NOMO-1 treated with dmso at 0.1 percent for 144 hours (cell line): ENCODE results near the gene UCK2.

Source experiments
- DNase-seq: peaks from one replicate; lab custom pipeline; 2025; ENCODE audit not compliant: unreplicated experiment; lab: John Stamatoyannopoulos, UW

UCK2 gene

GRCh38 chr1:165897326-165898303 lies 70.2 kb downstream of the UCK2 start:
- DNase-seq = no peak

DNA sequence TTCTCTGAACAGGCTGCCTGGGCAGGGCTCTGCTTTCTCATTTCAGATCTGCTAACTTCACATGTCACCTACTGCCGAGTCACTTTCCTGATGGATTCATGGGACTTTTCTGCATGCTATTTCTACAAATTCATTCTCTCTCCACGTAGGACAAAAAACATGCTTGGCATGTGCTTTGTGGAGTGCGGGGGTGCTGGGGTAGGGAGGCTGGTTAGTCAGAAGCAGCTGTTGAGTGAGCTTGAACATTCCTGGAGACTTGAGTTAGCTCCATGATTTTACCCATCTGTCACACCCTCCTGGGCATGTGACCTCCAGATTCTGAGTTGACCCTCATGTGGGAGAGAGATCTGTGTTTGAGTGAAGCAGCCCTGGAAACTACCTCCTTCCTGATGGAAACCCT lies 71.4 kb downstream of the UCK2 start:
- DNase-seq = no peak

DNA sequence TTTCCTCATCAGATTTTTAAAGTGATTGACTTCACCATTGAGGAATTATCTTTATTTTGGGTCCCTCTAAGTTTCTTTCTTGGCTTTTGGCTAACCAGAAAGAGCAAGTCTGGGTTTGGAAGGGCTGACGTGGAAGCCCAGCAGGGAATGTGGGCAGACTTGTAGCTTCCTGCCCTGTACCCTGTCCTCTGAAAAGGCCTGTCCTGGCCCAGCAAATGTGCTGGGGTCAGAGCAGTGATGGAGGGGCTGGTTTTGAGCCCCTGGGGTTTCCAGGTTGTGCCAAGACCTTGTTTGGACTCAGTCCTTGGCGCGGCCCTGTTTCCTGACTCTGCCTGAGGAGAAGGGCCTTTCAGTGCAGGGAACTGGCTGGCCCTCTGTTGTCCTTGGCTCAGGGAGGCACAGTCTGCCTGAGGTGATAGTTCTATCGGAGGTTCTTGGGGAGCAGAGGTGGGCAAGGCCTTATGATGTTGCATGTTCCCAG lies 72.1 kb downstream of the UCK2 start:
- no peak for DNase-seq

DNA sequence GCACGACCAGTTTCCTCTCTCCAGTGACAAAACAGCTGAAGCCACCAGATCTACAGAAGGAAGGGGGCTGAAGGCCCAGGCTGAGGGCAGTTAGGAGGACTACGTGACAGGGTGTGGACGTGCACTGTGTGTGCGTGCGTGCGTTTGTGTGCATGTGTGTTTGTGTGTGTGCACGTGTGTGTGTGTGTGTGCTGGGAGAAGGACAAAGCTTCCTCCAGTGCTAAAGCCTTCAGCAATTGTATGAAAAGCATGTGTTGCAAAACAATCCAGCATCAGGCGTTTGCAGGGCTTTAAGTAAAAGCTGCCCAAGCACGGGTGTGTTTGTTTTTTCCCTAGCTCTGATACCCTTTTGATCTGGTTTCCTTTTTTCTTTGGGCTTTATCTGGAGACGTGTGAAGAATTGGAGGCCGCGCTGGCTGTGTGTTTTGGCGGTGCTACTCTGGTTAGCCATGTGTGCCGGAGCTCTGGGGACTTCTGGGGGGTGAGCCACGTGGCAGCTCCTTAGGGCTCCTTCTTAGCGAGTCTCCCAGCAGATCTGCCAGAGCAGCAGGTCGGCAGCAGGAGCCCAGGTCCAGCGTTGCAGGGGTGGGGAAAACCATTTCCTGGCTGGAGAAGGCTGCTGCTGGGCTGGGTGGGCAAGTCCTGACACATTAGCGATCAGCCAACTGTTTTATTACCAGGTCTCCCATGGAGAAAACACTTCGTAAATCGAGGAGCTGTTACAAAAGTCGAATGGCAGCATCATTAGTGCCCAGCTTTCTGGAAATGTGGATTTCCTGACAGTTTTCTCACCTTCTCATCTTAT lies 73.4 kb downstream of the UCK2 start:
- DNase-seq = no peak

DNA sequence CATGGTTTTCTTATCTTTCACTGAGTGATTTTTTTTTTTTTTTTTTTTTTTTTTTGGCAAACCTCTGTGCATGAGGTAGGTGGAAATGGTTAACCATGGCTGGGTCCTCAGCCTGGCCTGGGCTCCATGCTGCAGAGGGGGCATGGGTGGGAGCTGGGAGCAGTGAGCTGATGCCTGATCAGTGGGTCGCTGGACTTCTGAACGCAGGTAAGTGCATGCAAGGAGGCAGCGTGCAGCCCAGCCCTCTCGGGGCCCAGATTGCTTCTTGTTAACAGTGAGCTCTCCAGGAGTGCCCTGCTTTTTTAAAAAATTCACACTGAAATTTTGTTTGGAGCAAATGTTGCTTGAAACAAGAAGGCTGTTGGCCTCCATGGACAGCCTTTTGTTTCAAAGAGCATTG lies 75.2 kb downstream of the UCK2 start:
- DNase-seq = no peak

DNA sequence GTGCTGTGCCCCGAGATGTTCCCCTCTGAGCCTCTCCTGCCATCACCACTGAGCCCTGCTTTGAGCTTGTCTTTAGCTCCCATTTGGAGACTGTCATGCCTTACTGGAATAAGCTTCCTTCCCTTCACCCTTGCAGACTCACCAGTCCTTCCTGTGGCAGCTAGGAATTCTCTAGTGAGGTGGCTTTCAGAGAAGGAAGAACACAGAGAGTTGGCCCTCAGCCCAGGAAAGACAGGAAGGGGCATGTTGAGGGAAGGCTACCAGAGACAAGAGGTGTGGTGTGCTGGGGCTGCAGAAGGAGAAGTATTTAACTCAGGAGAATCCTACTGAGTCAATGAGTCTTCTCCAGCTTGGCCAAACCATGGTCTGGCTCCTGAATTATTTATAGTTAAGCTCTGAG lies 76.3 kb downstream of the UCK2 start:
- no peak for DNase-seq

DNA sequence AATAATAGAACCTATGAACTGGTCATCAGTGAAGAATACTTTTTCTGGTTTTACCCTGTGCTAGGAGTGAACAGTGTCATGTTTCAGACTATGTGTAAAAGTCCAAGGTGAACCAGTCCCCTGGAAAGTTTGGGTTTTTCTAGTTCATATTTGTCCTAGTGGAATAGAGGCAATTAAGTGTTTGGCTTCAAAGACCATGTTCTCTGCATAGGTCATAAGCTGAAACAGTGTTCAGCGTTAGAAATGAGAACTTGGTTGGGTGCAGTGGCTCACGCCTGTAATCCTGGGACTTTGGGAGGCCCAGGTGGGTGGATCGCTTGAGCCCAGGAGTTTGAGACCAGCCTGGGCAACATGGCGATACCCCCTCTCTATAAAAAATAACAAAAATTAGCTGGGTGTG lies 77.5 kb downstream of the UCK2 start:
- DNase-seq = no peak

GRCh38 chr1:165905853-165906252 lies 78.4 kb downstream of the UCK2 start:
- DNase-seq = no peak

GRCh38 chr1:165907256-165907857 lies 79.9 kb downstream of the UCK2 start:
- DNase-seq = no peak

DNA sequence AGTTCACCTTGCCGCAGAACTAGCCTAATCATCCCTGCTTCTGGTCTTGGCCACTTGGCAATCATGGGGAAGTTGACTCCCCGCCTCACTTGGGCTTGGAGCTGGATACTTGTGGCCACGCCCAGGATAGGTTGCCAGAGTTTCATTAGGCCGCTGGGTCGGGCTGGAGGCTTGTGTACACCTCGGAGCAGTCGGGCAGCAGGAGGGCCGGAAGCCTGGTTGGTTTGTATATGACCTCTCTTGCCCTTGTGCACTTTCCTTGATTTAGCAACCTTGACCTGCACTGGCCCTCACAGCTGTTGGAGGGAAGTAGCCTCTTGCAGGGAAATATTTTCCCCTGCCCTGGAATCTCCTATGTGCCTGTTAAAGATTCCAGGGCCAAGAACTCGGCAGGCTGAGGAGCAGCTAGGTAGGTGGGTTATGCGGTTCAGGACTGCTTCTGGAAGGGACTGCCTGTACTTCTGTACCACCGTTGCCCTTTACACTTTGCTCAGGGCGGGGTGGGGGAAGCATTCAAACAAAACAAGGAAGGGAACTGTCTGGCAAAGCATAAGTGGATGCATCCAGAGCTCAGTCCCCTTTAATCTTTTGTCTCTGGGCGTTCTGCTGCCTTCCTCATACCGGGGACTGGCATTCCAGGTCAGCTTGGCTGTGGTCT lies 83.5 kb downstream of the UCK2 start:
- no peak for DNase-seq

DNA sequence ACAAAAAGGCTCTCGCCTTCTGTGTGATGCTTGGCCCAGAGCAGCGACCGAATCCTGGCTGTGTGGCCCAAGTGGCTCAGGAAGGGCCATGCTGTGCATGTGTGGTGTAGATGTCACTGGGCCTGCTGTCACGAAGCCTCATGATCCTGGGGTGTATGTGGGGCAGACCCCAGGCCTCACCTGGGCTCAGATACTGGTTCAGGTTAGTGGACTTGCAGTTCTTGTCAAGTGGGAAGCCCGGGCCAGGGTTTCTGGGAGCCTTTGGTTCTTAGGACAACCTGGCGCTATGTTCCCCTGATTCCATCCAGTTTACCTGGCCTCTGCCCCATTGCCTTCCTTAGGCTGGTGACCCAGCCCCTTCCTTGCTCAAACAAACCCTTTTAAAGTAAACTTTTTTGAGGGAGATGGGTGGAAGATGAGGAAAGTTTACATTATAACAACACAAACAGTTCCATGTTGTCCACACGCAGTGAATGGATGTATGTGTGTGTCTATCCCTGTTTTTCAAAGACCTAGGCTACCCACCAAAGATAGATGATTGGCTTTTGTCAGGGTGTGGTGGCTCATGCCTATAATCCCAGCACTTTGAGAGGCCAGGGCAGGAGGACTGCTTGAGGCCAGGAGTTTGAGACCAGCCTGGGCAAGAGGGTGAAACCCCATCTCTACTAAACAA lies 84.3 kb downstream of the UCK2 start:
- DNase-seq = no peak

DNA sequence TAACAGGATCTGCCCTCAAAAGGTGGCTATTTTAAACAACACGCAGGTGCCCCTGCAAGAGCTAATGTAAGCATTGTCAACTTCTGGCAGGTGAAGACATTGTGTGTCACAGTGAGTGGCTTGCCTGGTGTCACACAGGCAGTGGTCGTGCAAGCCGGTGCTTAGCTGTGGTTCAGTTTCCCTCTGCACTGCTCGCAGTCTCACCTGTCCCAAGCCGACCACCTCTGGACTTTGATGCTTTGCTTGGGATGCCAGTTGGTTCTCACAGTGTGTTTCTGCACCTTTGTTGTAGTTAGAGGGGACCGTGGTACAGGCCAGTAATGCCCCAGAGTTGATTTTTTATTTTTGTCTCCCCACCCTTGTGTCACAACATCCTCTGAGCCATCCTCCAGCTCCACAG lies 85.2 kb downstream of the UCK2 start:
- DNase-seq = no peak

- peak; percentile 20 for DNase-seq
These were observed 86.9 kb downstream of the UCK2 start for GRCh38 chr1:165914136-165914798.

DNA sequence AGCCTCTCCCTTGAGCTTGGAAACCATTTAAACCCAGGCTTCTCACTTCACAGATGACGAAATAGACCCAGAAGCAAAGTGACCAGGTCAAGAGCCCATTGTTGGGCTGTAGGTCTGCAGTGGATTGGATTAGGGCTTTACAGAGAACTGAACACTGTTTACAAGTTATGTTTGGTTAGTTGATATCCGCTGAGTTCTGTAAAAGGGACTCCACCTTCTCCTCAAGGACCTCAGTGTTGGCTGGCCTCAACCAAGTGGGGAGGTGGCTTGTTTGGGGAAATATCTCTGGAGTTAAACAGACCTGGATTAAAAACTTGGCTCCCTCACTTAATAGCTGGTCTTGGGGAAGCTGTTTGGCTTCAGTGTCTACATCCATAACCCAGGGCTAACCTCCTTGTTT lies 88.1 kb downstream of the UCK2 start:
- DNase-seq = no peak

GRCh38 chr1:165915932-165916348 lies 88.5 kb downstream of the UCK2 start:
- DNase-seq = no peak

DNA sequence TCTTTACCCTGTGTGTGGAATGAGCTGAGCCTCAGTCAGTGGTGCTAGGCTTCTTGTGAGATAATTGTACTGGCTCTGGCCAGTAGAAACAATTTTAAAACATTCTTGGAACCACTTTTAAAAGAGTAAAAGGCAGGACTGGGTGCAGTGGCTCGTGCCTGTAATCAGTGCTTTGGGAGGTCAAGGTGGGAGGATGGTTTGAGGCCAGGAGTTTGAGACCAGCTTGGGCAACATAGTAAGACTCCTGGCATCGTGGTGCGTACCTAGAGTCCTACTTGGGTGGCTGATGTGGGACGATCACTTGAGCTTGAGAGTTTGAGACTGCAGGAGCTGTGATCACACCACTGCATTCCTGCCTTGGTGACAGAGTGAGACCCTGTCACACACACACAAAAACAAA lies 89.8 kb downstream of the UCK2 start:
- no peak for DNase-seq

DNA sequence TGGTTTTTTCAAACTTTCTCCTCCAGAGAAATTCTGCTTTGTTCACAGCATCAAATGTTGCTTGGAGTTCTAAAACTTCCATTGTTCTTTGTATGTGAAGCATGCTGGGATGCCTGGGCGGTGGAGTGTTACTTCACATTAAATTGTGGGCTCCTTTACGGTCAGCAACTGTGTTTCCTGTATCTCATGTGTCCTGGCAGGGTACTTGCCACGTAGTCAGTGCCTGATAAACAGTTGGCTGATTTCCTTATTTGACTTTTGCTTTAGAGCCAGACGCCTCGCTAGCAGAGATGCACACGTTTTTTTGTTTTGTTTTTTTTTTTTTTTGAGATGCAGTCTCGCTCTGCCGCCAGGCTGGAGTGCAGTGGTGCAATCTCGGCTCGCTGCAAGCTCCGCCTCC lies 96.7 kb downstream of the UCK2 start:
- no peak for DNase-seq

DNA sequence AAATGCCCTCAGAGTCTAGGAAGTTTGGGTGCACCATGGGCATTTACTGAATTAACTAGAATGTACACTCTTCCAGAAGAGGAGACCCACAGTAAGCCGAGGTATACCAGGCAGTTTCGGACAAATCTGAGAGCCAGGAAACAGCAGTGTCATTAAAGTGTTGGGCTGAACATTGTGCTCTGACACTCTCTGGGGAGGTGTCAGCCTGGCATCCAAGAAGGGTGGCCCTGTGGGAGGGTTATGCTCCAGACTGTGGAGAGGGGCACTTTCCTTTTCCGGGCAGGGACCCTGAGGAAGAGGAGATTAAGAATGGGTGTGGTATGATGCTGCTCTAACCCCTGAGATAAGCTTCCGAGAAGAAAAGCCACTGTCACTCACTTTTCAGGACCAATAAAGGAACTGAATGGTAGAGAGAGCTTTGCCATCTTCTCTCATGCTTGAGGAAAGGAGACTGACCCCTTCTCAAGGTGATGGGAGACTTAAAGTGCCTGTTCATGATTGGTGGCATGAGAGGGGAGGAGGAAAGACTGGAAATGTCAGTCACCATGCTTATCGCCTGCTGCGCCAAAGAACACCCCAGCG lies 98.2 kb downstream of the UCK2 start:
- no peak for DNase-seq

- no peak for DNase-seq
These were observed 99.8 kb downstream of the UCK2 start for GRCh38 chr1:165927169-165927568.
